Neuronal stem cell (in vitro differentiated cells): ENCODE data around the gene GGCX.
A peak's percentile ranks its signal among the peaks of the same experiment; 100 is the strongest.

ENCODE experiments used
- DNase-seq: peaks from one replicate; pipeline ENCODE4 v3.0.0-alpha.2; 2013; ENCODE audit warnings: low spot score
- H2AFZ ChIP-seq: one replicate; pipeline ENCODE4 v1.6.1; 2013; ENCODE audit warnings: mild to moderate bottlenecking, low read length, inconsistent platforms
- H2AK5ac ChIP-seq: 2 replicates; pipeline ENCODE4 v1.6.1; 2013; ENCODE audit warnings: low read depth, mild to moderate bottlenecking, inconsistent platforms, low read length, moderate library complexity, mixed read lengths
- H2BK120ac ChIP-seq: 2 replicates; pipeline ENCODE4 v1.6.1; 2013; ENCODE audit warnings: low read depth, mild to moderate bottlenecking, inconsistent platforms, low read length, moderate library complexity, mixed read lengths
- H2BK12ac ChIP-seq: one replicate; pipeline ENCODE4 v1.6.1; 2013; ENCODE audit warnings: low read length, inconsistent platforms
- H2BK15ac ChIP-seq: 2 replicates; pipeline ENCODE4 v1.6.1; 2013; ENCODE audit warnings: mild to moderate bottlenecking, low read length, inconsistent platforms, mixed read lengths
- H2BK5ac ChIP-seq: one replicate; pipeline ENCODE4 v1.6.1; 2013; ENCODE audit warnings: inconsistent platforms, mild to moderate bottlenecking, low read length, moderate library complexity
- H3K14ac ChIP-seq: one replicate; pipeline ENCODE4 v1.6.1; 2013; ENCODE audit warnings: low read length, inconsistent platforms
- H3K18ac ChIP-seq: 2 replicates; pipeline ENCODE4 v1.6.1; 2013; ENCODE audit warnings: low read length, inconsistent platforms
- H3K23ac ChIP-seq: 2 replicates; pipeline ENCODE4 v1.6.1; 2013; ENCODE audit warnings: low read depth, mild to moderate bottlenecking, mixed read lengths, low read length, inconsistent platforms; ENCODE audit not compliant: poor library complexity
- H3K27ac ChIP-seq: replicated peaks from 3 replicates; pipeline ENCODE4 v1.5.1; 2013; ENCODE audit warnings: low read length, inconsistent platforms
- H3K27me3 ChIP-seq, 3 experiments: 2 replicates each; pipeline ENCODE4 v1.6.1; 2013; ENCODE audit warnings: low read length in 3 of 3, mild to moderate bottlenecking in 2 of 3, inconsistent platforms in 1 of 3, low read depth in 1 of 3, mixed read lengths in 1 of 3, moderate library complexity in 1 of 3; ENCODE audit not compliant: control insufficient read depth in 3 of 3, insufficient read depth in 3 of 3
- H3K36me3 ChIP-seq, 2 donors: replicated peaks in 1 of 2; 2 replicates each; pipeline ENCODE4 v1.6.1; 2013; ENCODE audit warnings: low read length in 2 of 2; ENCODE audit not compliant: control insufficient read depth in 2 of 2, insufficient read depth in 2 of 2
- H3K4ac ChIP-seq: 2 replicates; pipeline ENCODE4 v1.6.1; 2013; ENCODE audit warnings: inconsistent platforms, mild to moderate bottlenecking, low read length, moderate library complexity
- H3K4me1 ChIP-seq, 2 donors: 1 replicate in 1 of 2; 2 replicates in 1 of 2; pipeline ENCODE4 v1.6.1; 2013; ENCODE audit warnings: low read length in 2 of 2, low read depth in 1 of 2; ENCODE audit not compliant: control insufficient read depth in 2 of 2, insufficient read depth in 1 of 2
- H3K4me2 ChIP-seq: one replicate; pipeline ENCODE4 v1.6.1; 2013; ENCODE audit warnings: mild to moderate bottlenecking, low read length, inconsistent platforms; ENCODE audit not compliant: insufficient read depth, poor library complexity, severe bottlenecking
- H3K4me3 ChIP-seq, 2 donors: 2 replicates each; pipeline ENCODE4 v1.5.1; 2013; ENCODE audit warnings: low read length in 2 of 2, mild to moderate bottlenecking in 2 of 2, inconsistent platforms in 1 of 2, moderate library complexity in 1 of 2
- H3K79me1 ChIP-seq: one replicate; pipeline ENCODE4 v1.6.1; 2013; ENCODE audit warnings: low read depth, mild to moderate bottlenecking, inconsistent platforms, low read length, moderate library complexity
- H3K9ac ChIP-seq: one replicate; pipeline ENCODE4 v1.6.1; 2013; ENCODE audit warnings: mild to moderate bottlenecking, low read depth, low read length, inconsistent platforms; ENCODE audit not compliant: poor library complexity
- H3K9me3 ChIP-seq, 2 donors: replicated peaks in 1 of 2; 2 replicates each; pipeline versions ENCODE3 to v1.6.1; 2013; ENCODE audit warnings: low read length in 2 of 2, mild to moderate bottlenecking in 2 of 2, inconsistent platforms in 1 of 2, low read depth in 1 of 2, mixed read lengths in 1 of 2, moderate library complexity in 1 of 2; ENCODE audit not compliant: control insufficient read depth in 2 of 2, insufficient read depth in 1 of 2
- H4K8ac ChIP-seq: one replicate; pipeline ENCODE4 v1.6.1; 2013; ENCODE audit warnings: low read depth, mild to moderate bottlenecking, inconsistent platforms, low read length, moderate library complexity
- H4K91ac ChIP-seq: one replicate; pipeline ENCODE4 v1.6.1; 2013; ENCODE audit warnings: low read length, low read depth, mild to moderate bottlenecking, inconsistent platforms; ENCODE audit not compliant: poor library complexity
- WGBS, 2 donors: extraction: QIAGEN DNeasy Blood & Tissue Kit; methylation state at CpG; one replicate each; pipeline ENCODE4 v1.1.7; 2013; ENCODE audit warnings: missing lambda C conversion rate in 2 of 2, mixed read lengths in 1 of 2; ENCODE audit not compliant: insufficient read length in 2 of 2, insufficient replicate concordance in 1 of 2; ENCODE audit errors: extremely low coverage in 2 of 2; 5-methylcytosine and 5-hydroxymethylcytosine counted together

GGCX gene

DNA sequence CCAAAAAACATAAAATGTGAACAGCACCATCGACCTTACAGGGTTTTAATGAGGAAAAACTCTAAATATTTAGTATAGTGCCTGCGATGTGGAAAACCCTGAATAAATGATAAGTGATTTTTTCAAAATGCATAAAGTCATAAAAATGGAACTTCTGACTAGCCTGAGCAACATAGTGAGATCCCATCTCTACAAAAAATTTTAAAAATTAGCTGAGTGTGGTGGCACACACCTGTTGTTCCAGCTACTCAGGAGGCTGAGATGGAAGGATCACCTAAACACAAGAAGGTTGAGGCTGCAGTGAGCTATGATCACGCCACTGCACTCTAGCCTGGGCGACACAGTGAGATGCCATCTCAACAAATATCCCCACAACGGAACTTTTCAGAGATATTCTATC, 4.2 kb downstream of the GGCX start:
- H3K18ac ChIP-seq, result no peak overlapping the region
- no peak overlapping the region for H3K4me3 ChIP-seq
- H3K4me1 ChIP-seq, result peaks cover 0 to 2% of the 10 kb centered on the region in 2 donors
- no peak overlapping the region for H4K8ac ChIP-seq
- H3K27ac ChIP-seq, result no peak overlapping the region
- H2BK15ac ChIP-seq, result no peak overlapping the region
- H2BK5ac ChIP-seq, result no peak overlapping the region
- H3K14ac ChIP-seq, result no peak overlapping the region
- H2BK120ac ChIP-seq, result no peak overlapping the region
- H3K79me1 ChIP-seq, result peaks cover 4% of the 10 kb centered on the region
- no peak overlapping the region for H4K91ac ChIP-seq
- H3K4ac ChIP-seq, result no peak overlapping the region
- H3K4me2 ChIP-seq, result no peak overlapping the region
- no peak for DNase-seq
- no peak overlapping the region for H2AK5ac ChIP-seq
- H3K9ac ChIP-seq, result no peak overlapping the region
- no peak overlapping the region for H3K23ac ChIP-seq
- no peak overlapping the region for H2AFZ ChIP-seq
- H3K36me3 ChIP-seq, result peaks cover 28 to 68% of the 10 kb centered on the region in 2 donors
- no peaks in the 10 kb centered on the region for H3K27me3 ChIP-seq
- H3K9me3 ChIP-seq, result no peaks in the 10 kb centered on the region
- H2BK12ac ChIP-seq, result no peak overlapping the region
- WGBS, 2 donors, result no CpG with 5 or more reads among the region's 5 CpGs

DNA sequence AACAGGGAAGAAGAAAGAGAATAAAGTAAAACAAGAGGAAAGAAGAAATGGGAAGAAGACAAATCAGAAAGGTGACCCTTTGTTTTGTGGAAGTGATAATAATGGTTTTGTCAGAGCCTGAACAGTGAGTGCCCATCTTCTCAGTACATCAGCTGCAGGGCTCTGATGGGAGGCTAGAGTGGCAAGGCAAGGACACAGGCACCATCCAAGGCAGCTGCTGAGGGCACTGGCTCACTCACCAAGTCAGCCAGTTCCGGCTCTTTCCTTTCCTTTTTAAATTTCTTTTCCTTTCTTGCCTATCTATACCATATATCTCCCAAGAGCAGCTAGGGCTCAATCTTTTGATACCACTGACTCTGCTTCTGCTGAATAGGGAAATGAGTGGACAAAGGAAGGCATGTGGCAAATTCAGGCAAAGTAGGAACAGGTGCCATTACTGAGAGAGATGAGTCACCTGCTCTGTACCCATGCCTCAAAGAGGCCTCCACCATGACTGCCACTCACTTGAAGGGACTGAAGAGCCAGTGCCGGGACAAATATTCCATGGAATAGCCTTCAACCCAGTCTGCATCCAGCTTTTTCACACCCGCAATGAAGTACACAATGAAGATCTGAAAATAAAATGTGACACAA, 6.2 kb downstream of the GGCX start:
- Histone ChIP-seq H3K4me3 (no peak overlapping the region), H3K23ac (no peak overlapping the region), H3K79me1 (peaks cover 4% of the 10 kb centered on the region), H3K9ac (no peak overlapping the region), H3K4me1 (no peaks in the 10 kb centered on the region), H4K8ac (no peak overlapping the region), H3K27me3 (no peaks in the 10 kb centered on the region), H2BK120ac (no peak overlapping the region), H2BK12ac (no peak overlapping the region), H2AFZ (no peak overlapping the region), H4K91ac (no peak overlapping the region), H3K18ac (no peak overlapping the region), H3K14ac (no peak overlapping the region), H3K36me3 (peaks cover 44 to 88% of the 10 kb centered on the region in 2 donors), H3K4ac (no peak overlapping the region), H2BK15ac (no peak overlapping the region), H3K9me3 (no peaks in the 10 kb centered on the region), H2BK5ac (no peak overlapping the region), H3K27ac (no peak overlapping the region), H2AK5ac (no peak overlapping the region), H3K4me2 (no peak overlapping the region)
- no CpG with 5 or more reads among the region's 3 CpGs for WGBS, 2 donors
- no peak for DNase-seq

DNA sequence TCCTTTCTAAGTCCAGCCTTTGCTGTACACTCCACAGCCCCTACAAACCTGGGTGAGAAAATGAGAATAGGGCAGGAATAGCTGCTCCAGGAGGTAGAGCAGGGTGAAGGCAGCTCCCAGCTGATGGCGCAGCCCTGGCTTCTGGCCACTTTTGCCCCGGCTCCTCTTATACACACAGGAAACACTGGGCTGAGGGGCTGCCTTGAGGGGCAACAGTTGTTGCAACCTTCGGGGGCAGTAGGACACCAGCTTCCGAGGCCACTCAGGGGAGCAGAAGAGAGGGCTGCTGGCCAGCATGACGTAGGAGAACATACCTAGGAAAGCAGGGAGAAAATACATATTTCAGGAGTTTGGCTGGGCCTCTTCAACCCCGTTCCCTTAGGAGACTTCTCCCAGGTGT, 8.1 kb downstream of the GGCX start:
- Histone ChIP-seq H3K4me2 (no peak overlapping the region), H3K36me3 (peaks cover 37 to 91% of the 10 kb centered on the region in 2 donors), H2BK120ac (no peak overlapping the region), H3K23ac (no peak overlapping the region), H3K4ac (no peak overlapping the region), H2BK12ac (no peak overlapping the region), H3K18ac (no peak overlapping the region), H3K4me1 (no peaks in the 10 kb centered on the region), H3K4me3 (no peak overlapping the region), H3K14ac (no peak overlapping the region), H3K9me3 (no peaks in the 10 kb centered on the region), H3K9ac (no peak overlapping the region), H2AFZ (no peak overlapping the region), H2AK5ac (no peak overlapping the region), H4K8ac (no peak overlapping the region), H3K79me1 (peaks cover 2% of the 10 kb centered on the region), H3K27ac (no peak overlapping the region), H2BK5ac (no peak overlapping the region), H3K27me3 (no peaks in the 10 kb centered on the region), H2BK15ac (no peak overlapping the region), H4K91ac (no peak overlapping the region)
- DNase-seq, result no peak
- WGBS, 2 donors, result no CpG with 5 or more reads among the region's 6 CpGs

DNA sequence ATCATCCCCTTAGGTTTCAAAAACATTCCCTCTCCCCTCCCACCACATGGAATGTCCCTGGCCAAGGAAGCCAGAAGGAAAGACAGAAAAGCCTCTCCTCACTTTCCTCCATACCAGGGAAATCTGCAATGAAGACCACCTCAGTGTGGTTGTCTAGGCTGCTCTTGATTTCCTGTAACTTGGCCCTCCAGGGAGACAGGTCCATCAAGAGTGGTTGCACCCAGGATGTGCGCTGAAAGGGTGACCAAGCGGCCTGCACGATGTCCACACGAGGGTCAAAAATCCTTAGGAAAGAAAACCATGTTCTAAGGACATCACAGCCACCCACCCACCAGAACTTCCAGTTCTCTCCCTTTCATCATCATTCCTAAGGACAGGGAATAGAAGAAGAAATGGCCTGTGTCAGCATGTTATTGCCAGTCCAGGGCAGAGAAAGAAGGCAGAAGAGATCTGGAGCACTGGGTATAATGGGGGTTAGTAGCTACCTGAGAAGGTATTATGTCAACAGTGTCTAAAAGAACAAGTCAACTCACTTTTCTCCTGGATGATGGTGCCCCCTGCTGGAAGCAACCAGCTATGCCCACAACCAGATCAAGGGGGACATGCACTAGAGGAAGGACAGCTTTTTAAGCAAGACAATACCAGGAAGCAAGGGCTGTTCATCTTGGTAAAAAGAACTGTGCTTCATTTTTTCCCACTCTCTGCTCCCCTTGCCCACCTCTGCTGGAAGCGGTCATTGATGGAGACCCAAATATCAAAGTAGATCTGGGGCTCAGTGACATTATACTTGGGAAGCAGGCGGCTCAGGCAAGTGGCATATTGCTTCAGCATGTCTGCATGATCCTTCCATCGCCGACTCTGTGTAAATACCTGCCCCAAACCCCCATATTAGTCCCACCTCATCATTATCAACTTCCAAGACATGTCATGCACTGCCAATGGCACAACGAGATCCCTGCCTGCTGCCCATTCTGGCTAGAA, 9.3 kb downstream of the GGCX start:
- Histone ChIP-seq H3K9ac (no peak overlapping the region), H3K4ac (no peak overlapping the region), H3K23ac (no peak overlapping the region), H3K27me3 (no peaks in the 10 kb centered on the region), H2AFZ (no peak overlapping the region), H3K4me1 (no peaks in the 10 kb centered on the region), H4K8ac (no peak overlapping the region), H3K79me1 (peaks cover 2% of the 10 kb centered on the region), H3K27ac (no peak overlapping the region), H3K14ac (no peak overlapping the region), H2BK120ac (no peak overlapping the region), H4K91ac (no peak overlapping the region), H2BK5ac (no peak overlapping the region), H3K4me2 (no peak overlapping the region), H2AK5ac (no peak overlapping the region), H2BK15ac (no peak overlapping the region), H2BK12ac (no peak overlapping the region), H3K9me3 (no peaks in the 10 kb centered on the region), H3K36me3 (peaks cover 36 to 89% of the 10 kb centered on the region in 2 donors), H3K18ac (no peak overlapping the region), H3K4me3 (peak overlapping the region in 1 of 2 donors; percentile 20)
- DNase-seq, result peak; percentile 82
- WGBS, 2 donors, result no CpG with 5 or more reads among the region's 9 CpGs
